GM23338 (cell line): ENCODE data around the gene PYGB. TPM values are rescaled to one million over a fixed set of nuclear protein-coding genes. Genes with fewer than 3 reads are reported as not detected.

ENCODE experiments used
- ATAC-seq: fragments of 200-7000 bp; cut with Tn5 transposase; 3 replicates; pipeline ENCODE4 v1.9.1; 2020
- DNase-seq: peaks from one replicate; pipeline ENCODE4 v3.0.0-alpha.2; 2015; ENCODE audit warnings: low spot score
- H2AFZ ChIP-seq: fragments of 200-600 bp; sonication (generic); 2 replicates; pipeline ENCODE4 v1.8.0; 2016; ENCODE audit warnings: antibody characterized with exemption, mild to moderate bottlenecking, moderate library complexity
- H3F3A ChIP-seq: fragments of 200-600 bp; sonication (generic); replicated peaks from 2 replicates; pipeline ENCODE4 v1.8.0; 2017; ENCODE audit warnings: antibody characterized with exemption, mixed run types, low read depth
- H3K27ac ChIP-seq: fragments of 200-600 bp; sonication (generic); 2 replicates; pipeline ENCODE4 v1.6.1; 2016; ENCODE audit warnings: low read depth
- H3K27me3 ChIP-seq: fragments of 200-600 bp; sonication (generic); 2 replicates; pipeline ENCODE4 v1.8.0; 2016; ENCODE audit warnings: mild to moderate bottlenecking, mixed run types, moderate library complexity; ENCODE audit not compliant: insufficient read depth
- H3K36me3 ChIP-seq: fragments of 200-600 bp; sonication (generic); 2 replicates; pipeline ENCODE4 v1.8.0; 2016; ENCODE audit warnings: mild to moderate bottlenecking; ENCODE audit not compliant: insufficient read depth
- H3K4me1 ChIP-seq: fragments of 200-600 bp; sonication (generic); 2 replicates; pipeline ENCODE4 v1.8.0; 2016; ENCODE audit warnings: mild to moderate bottlenecking, moderate library complexity; ENCODE audit not compliant: insufficient read depth
- H3K4me2 ChIP-seq: fragments of 200-600 bp; sonication (generic); 2 replicates; pipeline ENCODE4 v1.7.1; 2017; ENCODE audit warnings: mixed run types
- H3K4me3 ChIP-seq: fragments of 200-600 bp; sonication (generic); 2 replicates; pipeline ENCODE4 v1.6.1; 2016; ENCODE audit warnings: mixed run types
- H3K79me2 ChIP-seq: fragments of 200-600 bp; sonication (generic); replicated peaks from 2 replicates; pipeline ENCODE4 v1.8.0; 2017; ENCODE audit warnings: mild to moderate bottlenecking; ENCODE audit not compliant: insufficient read depth
- H3K9me2 ChIP-seq: fragments of 200-600 bp; sonication (generic); 2 replicates; pipeline ENCODE4 v1.8.0; 2017; ENCODE audit not compliant: insufficient read depth
- H4K20me1 ChIP-seq: fragments of 200-600 bp; sonication (generic); replicated peaks from 2 replicates; pipeline ENCODE4 v1.8.0; 2017; ENCODE audit warnings: mild to moderate bottlenecking; ENCODE audit not compliant: insufficient read depth
- H3K27ac Mint-ChIP-seq: 2 replicates; pipeline ENCODE4 v1.8.0; 2020; ENCODE audit warnings: inconsistent platforms, mild to moderate bottlenecking, moderate library complexity, mixed read lengths
- H3K27me3 Mint-ChIP-seq: 3 replicates; pipeline ENCODE4 v1.8.0; 2022; ENCODE audit warnings: low read depth, mild to moderate bottlenecking, moderate library complexity, mixed read lengths, inconsistent platforms; ENCODE audit not compliant: insufficient read depth, poor library complexity
- H3K36me3 Mint-ChIP-seq: 3 replicates; pipeline ENCODE4 v1.8.0; 2021; ENCODE audit warnings: low read depth, mild to moderate bottlenecking, inconsistent platforms, moderate library complexity, mixed read lengths
- H3K4me1 Mint-ChIP-seq: 3 replicates; pipeline ENCODE4 v1.8.0; 2020; ENCODE audit warnings: mild to moderate bottlenecking, inconsistent platforms, mixed read lengths
- H3K4me3 Mint-ChIP-seq: 3 replicates; pipeline ENCODE4 v1.8.0; 2021; ENCODE audit warnings: moderate library complexity, mild to moderate bottlenecking, inconsistent platforms, mixed read lengths
- H3K9me3 Mint-ChIP-seq: 3 replicates; pipeline ENCODE4 v1.8.0; 2020; ENCODE audit warnings: moderate library complexity, mild to moderate bottlenecking, inconsistent platforms, mixed read lengths
- CREB1 ChIP-seq: fragments of 250-450 bp; sonication (Bioruptor Pico); IDR thresholded peaks from 2 replicates; pipeline ENCODE4 v1.5.0; 2020; ENCODE audit warnings: low read depth, mild to moderate bottlenecking, moderate library complexity
- EZH2 ChIP-seq: fragments of 200-600 bp; sonication (generic); IDR thresholded peaks from one replicate; pipeline ENCODE4 v1.8.0; 2017; ENCODE audit warnings: antibody characterized with exemption, mild to moderate bottlenecking, low read depth; ENCODE audit not compliant: unreplicated experiment
- EZH2phosphoT487 ChIP-seq: fragments of 200-600 bp; sonication (generic); IDR thresholded peaks from one replicate; pipeline ENCODE4 v1.8.1; 2018; ENCODE audit warnings: antibody characterized with exemption; ENCODE audit not compliant: unreplicated experiment
- JUNB ChIP-seq: IDR thresholded peaks from one replicate; pipeline ENCODE4 v1.6.1; 2016; ENCODE audit warnings: antibody characterized with exemption; ENCODE audit not compliant: unreplicated experiment
- ZNF114 ChIP-seq: fragments of 250-450 bp; sonication (Bioruptor Pico); IDR thresholded peaks from 2 replicates; pipeline ENCODE4 v1.5.0; 2020; ENCODE audit warnings: mild to moderate bottlenecking, moderate library complexity
- polyA plus RNA-seq: library from polyadenylated mRNA; unstranded; fragments of >200 nt; fragmentation: Nextera tagmentation; extraction: Ambion mirVana; gene quantifications from 2 replicates; pipeline ENCODE4 v1.2.1, GENCODE V29; 2016
- total RNA-seq: library from RNA; depleted of rRNA; stranded (reverse); fragments of >200 nt; shearing (Covaris generic); gene quantifications from 2 replicates; pipeline ENCODE4 v1.2.3, GENCODE V29; 2014
- TF ChIP-seq, protein P1 (sequence below): fragments of 250-450 bp; sonication (Bioruptor Pico); IDR thresholded peaks from 2 replicates; pipeline ENCODE4 v1.5.0; 2020; ENCODE audit warnings: mild to moderate bottlenecking, moderate library complexity
- TF ChIP-seq, protein P2 (sequence below): IDR thresholded peaks from one replicate; pipeline ENCODE4 v1.6.1; 2018; ENCODE audit warnings: antibody characterized with exemption; ENCODE audit not compliant: unreplicated experiment
- TF ChIP-seq, protein P3 (sequence below), 2 experiments: fragments of 200-600 bp in 1 of 2; sonication (generic) in 1 of 2; conservative IDR thresholded peaks; 2 replicates each; pipeline versions ENCODE4 v1.5.1 to v1.6.1; 2016 to 2017; ENCODE audit warnings: antibody characterized with exemption in 2 of 2, low read depth in 2 of 2, mild to moderate bottlenecking in 2 of 2, moderate library complexity in 1 of 2

The PYGB gene
- total and polyA plus RNA-seq, 2 experiments from 2014 or later = 15.6 to 64.0 TPM

DNA sequence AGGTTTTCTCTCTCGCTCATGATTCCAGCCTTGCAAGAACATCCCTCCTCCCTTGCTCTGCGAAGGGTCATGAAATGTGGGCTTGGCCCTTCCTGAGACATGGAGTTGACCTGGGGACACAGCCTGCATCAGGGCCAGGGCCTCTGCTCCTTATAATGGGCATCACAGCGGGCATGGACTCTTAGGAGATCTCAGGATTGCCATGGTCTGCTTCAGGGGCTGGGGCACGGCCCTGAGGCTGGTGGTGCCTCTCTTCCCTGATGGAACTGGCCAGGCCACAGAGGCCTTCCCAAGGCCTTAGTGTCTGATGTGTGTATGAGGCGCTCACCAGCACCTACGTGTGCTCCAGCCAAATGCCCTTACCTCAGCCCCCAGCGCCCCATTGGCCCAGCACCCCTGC is 28.5 kb upstream of the PYGB start:
- Histone ChIP-seq H3K27me3 (no peaks in the 10 kb centered on the region), H2AFZ (no peak overlapping the region), H3K4me2 (no peak overlapping the region), H4K20me1 (no peaks in the 10 kb centered on the region), H3K9me2 (no peaks in the 10 kb centered on the region), H3K27ac (no peak overlapping the region), H3F3A (no peaks in the 10 kb centered on the region), H3K79me2 (no peaks in the 10 kb centered on the region), H3K4me3 (no peak overlapping the region), H3K4me1 (no peaks in the 10 kb centered on the region), H3K36me3 (no peaks in the 10 kb centered on the region)
- Mint-ChIP-seq H3K27me3 (peaks cover 7% of the 10 kb centered on the region), H3K4me1 (peaks cover 7% of the 10 kb centered on the region), H3K36me3 (peaks cover 6% of the 10 kb centered on the region; the same call in 2 of the 3 replicates), H3K9me3 (no peaks in the 10 kb centered on the region), H3K27ac (no peak overlapping the region), H3K4me3 (no peak overlapping the region)
- TF ChIP-seq JUNB (no peak), EZH2 (no peak), CREB1 (CRISPR knock-in tag) (no peak)
- ATAC-seq (no peak), DNase-seq (no peak)

DNA sequence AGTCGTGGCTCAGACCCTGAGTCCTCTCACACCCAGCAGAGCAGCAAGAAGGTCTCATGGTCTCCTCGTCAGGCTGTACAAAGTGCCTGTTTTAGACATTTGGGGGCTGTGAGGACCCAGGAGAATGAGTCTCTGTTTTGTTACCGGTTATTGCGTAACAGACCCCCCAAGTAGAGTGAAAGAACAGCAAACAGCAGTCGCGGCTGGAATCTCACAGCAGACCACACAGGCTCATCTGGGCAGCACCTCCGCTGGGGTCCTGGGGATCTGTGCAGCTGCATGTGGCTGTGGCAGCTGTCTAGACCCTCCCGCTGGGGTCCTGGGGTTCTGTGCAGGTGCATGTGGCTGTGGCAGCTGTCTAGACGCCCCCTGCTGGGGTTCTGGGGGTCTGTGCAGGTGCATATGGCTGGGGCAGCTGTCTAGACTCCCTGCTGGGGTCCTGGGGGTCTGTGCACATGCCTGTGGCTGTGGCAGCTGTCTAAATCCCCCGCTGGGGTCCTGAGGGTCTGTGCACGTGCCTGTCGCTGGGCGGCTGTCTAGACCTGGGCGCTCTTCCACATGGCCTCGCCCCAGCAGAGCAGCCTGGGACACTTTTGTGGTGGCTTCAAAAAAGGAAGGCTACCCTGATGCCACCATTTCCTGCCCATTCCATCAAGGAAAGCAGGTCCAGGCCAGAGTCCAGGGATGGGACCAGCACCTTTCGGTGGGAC is 27.7 kb upstream of the PYGB start:
- Mint-ChIP-seq H3K4me1 (peaks cover 7% of the 10 kb centered on the region), H3K27me3 (peaks cover 9% of the 10 kb centered on the region), H3K4me3 (no peak overlapping the region), H3K27ac (peak overlapping the region; percentile 32; the same call in 1 of the 2 replicates), H3K9me3 (no peaks in the 10 kb centered on the region), H3K36me3 (peaks cover 6% of the 10 kb centered on the region; the same call in 2 of the 3 replicates)
- H4K20me1 ChIP-seq = no peaks in the 10 kb centered on the region
- no peaks in the 10 kb centered on the region for H3K27me3 ChIP-seq
- no peaks in the 10 kb centered on the region for H3K79me2 ChIP-seq
- H3F3A ChIP-seq = no peaks in the 10 kb centered on the region
- H3K4me1 ChIP-seq = no peaks in the 10 kb centered on the region
- H3K36me3 ChIP-seq = no peaks in the 10 kb centered on the region
- DNase-seq = peak; percentile 61
- H3K4me3 ChIP-seq = no peak overlapping the region
- no peak overlapping the region for H3K4me2 ChIP-seq
- 0 out of 3 replicates have a peak, but pooled peaks have one; percentile 9 for ATAC-seq
- no peak overlapping the region for H2AFZ ChIP-seq
- no peak overlapping the region for H3K27ac ChIP-seq
- H3K9me2 ChIP-seq = no peaks in the 10 kb centered on the region
- TF ChIP-seq, protein P1, sequence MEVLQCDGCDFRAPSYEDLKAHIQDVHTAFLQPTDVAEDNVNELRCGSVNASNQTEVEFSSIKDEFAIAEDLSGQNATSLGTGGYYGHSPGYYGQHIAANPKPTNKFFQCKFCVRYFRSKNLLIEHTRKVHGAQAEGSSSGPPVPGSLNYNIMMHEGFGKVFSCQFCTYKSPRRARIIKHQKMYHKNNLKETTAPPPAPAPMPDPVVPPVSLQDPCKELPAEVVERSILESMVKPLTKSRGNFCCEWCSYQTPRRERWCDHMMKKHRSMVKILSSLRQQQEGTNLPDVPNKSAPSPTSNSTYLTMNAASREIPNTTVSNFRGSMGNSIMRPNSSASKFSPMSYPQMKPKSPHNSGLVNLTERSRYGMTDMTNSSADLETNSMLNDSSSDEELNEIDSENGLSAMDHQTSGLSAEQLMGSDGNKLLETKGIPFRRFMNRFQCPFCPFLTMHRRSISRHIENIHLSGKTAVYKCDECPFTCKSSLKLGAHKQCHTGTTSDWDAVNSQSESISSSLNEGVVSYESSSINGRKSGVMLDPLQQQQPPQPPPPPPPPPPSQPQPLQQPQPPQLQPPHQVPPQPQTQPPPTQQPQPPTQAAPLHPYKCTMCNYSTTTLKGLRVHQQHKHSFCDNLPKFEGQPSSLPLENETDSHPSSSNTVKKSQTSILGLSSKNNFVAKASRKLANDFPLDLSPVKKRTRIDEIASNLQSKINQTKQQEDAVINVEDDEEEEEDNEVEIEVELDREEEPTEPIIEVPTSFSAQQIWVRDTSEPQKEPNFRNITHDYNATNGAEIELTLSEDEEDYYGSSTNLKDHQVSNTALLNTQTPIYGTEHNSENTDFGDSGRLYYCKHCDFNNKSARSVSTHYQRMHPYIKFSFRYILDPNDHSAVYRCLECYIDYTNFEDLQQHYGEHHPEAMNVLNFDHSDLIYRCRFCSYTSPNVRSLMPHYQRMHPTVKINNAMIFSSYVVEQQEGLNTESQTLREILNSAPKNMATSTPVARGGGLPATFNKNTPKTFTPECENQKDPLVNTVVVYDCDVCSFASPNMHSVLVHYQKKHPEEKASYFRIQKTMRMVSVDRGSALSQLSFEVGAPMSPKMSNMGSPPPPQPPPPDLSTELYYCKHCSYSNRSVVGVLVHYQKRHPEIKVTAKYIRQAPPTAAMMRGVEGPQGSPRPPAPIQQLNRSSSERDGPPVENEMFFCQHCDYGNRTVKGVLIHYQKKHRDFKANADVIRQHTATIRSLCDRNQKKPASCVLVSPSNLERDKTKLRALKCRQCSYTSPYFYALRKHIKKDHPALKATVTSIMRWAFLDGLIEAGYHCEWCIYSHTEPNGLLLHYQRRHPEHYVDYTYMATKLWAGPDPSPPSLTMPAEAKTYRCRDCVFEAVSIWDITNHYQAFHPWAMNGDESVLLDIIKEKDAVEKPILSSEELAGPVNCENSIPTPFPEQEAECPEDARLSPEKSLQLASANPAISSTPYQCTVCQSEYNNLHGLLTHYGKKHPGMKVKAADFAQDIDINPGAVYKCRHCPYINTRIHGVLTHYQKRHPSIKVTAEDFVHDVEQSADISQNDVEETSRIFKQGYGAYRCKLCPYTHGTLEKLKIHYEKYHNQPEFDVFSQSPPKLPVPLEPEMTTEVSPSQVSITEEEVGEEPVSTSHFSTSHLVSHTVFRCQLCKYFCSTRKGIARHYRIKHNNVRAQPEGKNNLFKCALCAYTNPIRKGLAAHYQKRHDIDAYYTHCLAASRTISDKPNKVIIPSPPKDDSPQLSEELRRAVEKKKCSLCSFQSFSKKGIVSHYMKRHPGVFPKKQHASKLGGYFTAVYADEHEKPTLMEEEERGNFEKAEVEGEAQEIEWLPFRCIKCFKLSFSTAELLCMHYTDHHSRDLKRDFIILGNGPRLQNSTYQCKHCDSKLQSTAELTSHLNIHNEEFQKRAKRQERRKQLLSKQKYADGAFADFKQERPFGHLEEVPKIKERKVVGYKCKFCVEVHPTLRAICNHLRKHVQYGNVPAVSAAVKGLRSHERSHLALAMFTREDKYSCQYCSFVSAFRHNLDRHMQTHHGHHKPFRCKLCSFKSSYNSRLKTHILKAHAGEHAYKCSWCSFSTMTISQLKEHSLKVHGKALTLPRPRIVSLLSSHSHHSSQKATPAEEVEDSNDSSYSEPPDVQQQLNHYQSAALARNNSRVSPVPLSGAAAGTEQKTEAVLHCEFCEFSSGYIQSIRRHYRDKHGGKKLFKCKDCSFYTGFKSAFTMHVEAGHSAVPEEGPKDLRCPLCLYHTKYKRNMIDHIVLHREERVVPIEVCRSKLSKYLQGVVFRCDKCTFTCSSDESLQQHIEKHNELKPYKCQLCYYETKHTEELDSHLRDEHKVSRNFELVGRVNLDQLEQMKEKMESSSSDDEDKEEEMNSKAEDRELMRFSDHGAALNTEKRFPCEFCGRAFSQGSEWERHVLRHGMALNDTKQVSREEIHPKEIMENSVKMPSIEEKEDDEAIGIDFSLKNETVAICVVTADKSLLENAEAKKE (CRISPR knock-in tag) = no peak
- TF ChIP-seq, protein P2, sequence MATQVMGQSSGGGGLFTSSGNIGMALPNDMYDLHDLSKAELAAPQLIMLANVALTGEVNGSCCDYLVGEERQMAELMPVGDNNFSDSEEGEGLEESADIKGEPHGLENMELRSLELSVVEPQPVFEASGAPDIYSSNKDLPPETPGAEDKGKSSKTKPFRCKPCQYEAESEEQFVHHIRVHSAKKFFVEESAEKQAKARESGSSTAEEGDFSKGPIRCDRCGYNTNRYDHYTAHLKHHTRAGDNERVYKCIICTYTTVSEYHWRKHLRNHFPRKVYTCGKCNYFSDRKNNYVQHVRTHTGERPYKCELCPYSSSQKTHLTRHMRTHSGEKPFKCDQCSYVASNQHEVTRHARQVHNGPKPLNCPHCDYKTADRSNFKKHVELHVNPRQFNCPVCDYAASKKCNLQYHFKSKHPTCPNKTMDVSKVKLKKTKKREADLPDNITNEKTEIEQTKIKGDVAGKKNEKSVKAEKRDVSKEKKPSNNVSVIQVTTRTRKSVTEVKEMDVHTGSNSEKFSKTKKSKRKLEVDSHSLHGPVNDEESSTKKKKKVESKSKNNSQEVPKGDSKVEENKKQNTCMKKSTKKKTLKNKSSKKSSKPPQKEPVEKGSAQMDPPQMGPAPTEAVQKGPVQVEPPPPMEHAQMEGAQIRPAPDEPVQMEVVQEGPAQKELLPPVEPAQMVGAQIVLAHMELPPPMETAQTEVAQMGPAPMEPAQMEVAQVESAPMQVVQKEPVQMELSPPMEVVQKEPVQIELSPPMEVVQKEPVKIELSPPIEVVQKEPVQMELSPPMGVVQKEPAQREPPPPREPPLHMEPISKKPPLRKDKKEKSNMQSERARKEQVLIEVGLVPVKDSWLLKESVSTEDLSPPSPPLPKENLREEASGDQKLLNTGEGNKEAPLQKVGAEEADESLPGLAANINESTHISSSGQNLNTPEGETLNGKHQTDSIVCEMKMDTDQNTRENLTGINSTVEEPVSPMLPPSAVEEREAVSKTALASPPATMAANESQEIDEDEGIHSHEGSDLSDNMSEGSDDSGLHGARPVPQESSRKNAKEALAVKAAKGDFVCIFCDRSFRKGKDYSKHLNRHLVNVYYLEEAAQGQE = no peak
- TF ChIP-seq, protein P3, sequence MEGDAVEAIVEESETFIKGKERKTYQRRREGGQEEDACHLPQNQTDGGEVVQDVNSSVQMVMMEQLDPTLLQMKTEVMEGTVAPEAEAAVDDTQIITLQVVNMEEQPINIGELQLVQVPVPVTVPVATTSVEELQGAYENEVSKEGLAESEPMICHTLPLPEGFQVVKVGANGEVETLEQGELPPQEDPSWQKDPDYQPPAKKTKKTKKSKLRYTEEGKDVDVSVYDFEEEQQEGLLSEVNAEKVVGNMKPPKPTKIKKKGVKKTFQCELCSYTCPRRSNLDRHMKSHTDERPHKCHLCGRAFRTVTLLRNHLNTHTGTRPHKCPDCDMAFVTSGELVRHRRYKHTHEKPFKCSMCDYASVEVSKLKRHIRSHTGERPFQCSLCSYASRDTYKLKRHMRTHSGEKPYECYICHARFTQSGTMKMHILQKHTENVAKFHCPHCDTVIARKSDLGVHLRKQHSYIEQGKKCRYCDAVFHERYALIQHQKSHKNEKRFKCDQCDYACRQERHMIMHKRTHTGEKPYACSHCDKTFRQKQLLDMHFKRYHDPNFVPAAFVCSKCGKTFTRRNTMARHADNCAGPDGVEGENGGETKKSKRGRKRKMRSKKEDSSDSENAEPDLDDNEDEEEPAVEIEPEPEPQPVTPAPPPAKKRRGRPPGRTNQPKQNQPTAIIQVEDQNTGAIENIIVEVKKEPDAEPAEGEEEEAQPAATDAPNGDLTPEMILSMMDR (conservative IDR thresholded peaks at IDR 0.05; ENCODE audit: low read depth in 2 of 2) = peak; percentile 29 to 49
- TF ChIP-seq EZH2phosphoT487 (no peak), ZNF114 (CRISPR knock-in tag) (no peak)
